Measurements from ENCODE around the gene EMC10.
"Not testable (repeated sequence)": the region's sequence is repeated elsewhere in the genome, so short reads cannot be mapped to it uniquely, and the experiment has no call there.

Gene EMC10

GRCh38 chr19:50450369-50451222 is 25.7 kb upstream of the EMC10 start:
- in situ Hi-C loops (cut with MboI; ENCODE audit: low sequenced_read_pairs): no loop called here

- in situ Hi-C loops (cut with MboI; ENCODE audit: low sequenced_read_pairs): no loop called here
Observed at GRCh38 chr19:50451223-50451534, 25.1 kb upstream of the EMC10 start.

- in situ Hi-C loops (cut with MboI; ENCODE audit: low sequenced_read_pairs): no loop called here
Observed at GRCh38 chr19:50453243-50453642, 23.1 kb upstream of the EMC10 start.

- in situ Hi-C loops (cut with MboI; ENCODE audit: low sequenced_read_pairs): no loop called here
Observed at GRCh38 chr19:50455992-50456391, 20.3 kb upstream of the EMC10 start.

GRCh38 chr19:50457300-50457699 is 19.0 kb upstream of the EMC10 start:
- in situ Hi-C loops (cut with MboI; ENCODE audit: low sequenced_read_pairs): no loop called here

- in situ Hi-C loops (cut with MboI; ENCODE audit: low sequenced_read_pairs): no loop called here
Observed at GRCh38 chr19:50458396-50459066, 17.8 kb upstream of the EMC10 start.

- in situ Hi-C loops (cut with MboI; ENCODE audit: low sequenced_read_pairs): no loop called here
Observed at GRCh38 chr19:50459067-50459456, 17.2 kb upstream of the EMC10 start.

GRCh38 chr19:50459638-50460037 is 16.7 kb upstream of the EMC10 start:
- in situ Hi-C loops (cut with MboI; ENCODE audit: low sequenced_read_pairs): loop anchor here (5.0 kb wide), 1 partner anchor 92 kb away; the partner anchor contains the start of gene NAPSA

GRCh38 chr19:50460161-50460765 is 16.0 kb upstream of the EMC10 start:
- in situ Hi-C loops (cut with MboI; ENCODE audit: low sequenced_read_pairs): loop anchor here (5.0 kb wide), 1 partner anchor 93 kb away; the partner anchor contains the start of gene NAPSA

GRCh38 chr19:50461066-50461875 is 15.0 kb upstream of the EMC10 start:
- in situ Hi-C loops (cut with MboI; ENCODE audit: low sequenced_read_pairs): loop anchor here (5.0 kb wide), 1 partner anchor 94 kb away; the partner anchor contains the start of gene NAPSA

GRCh38 chr19:50462970-50463369 is 13.3 kb upstream of the EMC10 start:
- in situ Hi-C loops (cut with MboI; ENCODE audit: low sequenced_read_pairs): loop anchor here (5.0 kb wide), 1 partner anchor 96 kb away; the partner anchor contains the start of gene NAPSA

GRCh38 chr19:50464348-50464747 is 12.0 kb upstream of the EMC10 start:
- in situ Hi-C loops (cut with MboI; ENCODE audit: low sequenced_read_pairs): loop anchor here (5.0 kb wide), 1 partner anchor 97 kb away; the partner anchor contains the start of gene NAPSA

GRCh38 chr19:50465000-50465399 is 11.3 kb upstream of the EMC10 start:
- in situ Hi-C loops (cut with MboI; ENCODE audit: low sequenced_read_pairs): loop anchor here (5.0 kb wide), 1 partner anchor 98 kb away; the partner anchor contains the start of gene NAPSA

- in situ Hi-C loops (cut with MboI; ENCODE audit: low sequenced_read_pairs): no loop called here
Observed at GRCh38 chr19:50465986-50466705, 10.2 kb upstream of the EMC10 start.

- in situ Hi-C loops (cut with MboI; ENCODE audit: low sequenced_read_pairs): no loop called here
Observed at GRCh38 chr19:50466706-50467039, 9.6 kb upstream of the EMC10 start.

- in situ Hi-C loops (cut with MboI; ENCODE audit: low sequenced_read_pairs): no loop called here
Observed at GRCh38 chr19:50467566-50467965, 8.7 kb upstream of the EMC10 start.

- in situ Hi-C loops (cut with MboI; ENCODE audit: low sequenced_read_pairs): no loop called here
Observed at GRCh38 chr19:50468818-50469217, 7.5 kb upstream of the EMC10 start.

- in situ Hi-C loops (cut with MboI; ENCODE audit: low sequenced_read_pairs): not testable (repeated sequence)
Observed at GRCh38 chr19:50473336-50473735, 3.0 kb upstream of the EMC10 start.

- in situ Hi-C loops (cut with MboI; ENCODE audit: low sequenced_read_pairs): no loop called here
Observed at GRCh38 chr19:50475101-50475568, 1.2 kb upstream of the EMC10 start.

- in situ Hi-C loops (cut with MboI; ENCODE audit: low sequenced_read_pairs): no loop called here
Observed at GRCh38 chr19:50475736-50476223, 527 bp upstream of the EMC10 start.
